ENCODE results near the gene SMG6.

Gene SMG6

DNA sequence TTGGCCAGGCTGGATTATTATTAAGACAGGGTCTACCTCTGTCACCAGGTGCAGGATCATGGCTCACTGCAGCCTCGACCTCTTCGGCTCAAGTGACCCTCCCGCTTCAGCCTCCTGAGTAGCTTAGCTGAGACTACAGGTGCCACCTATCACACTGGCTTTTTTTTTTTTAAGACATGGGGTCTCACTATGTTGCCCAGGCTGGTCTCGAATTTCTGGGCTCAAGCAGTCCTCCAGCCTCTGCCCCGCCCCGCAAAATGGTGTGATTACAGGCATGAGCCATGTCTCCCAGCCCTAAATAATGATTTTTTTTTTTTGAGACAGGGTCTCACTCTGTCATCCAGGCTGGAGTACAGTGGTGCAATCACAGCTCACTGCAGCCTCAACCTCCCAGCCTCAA, 256.0 kb downstream of the SMG6 start:
- DNase-seq (ENCODE audit: low read depth): no peak
- no peak overlapping the region for H3K4me3 ChIP-seq (ENCODE audit: low read depth, low read length)
- TF ChIP-seq MAX (IDR thresholded peaks at IDR 0.05; ENCODE audit: low read depth, low read length) (no peak), MYC (IDR thresholded peaks at IDR 0.05; ENCODE audit: low read depth, low read length) (no peak), POLR2A (IDR thresholded peaks at IDR 0.05; ENCODE audit: extremely low read depth, insufficient read length) (no peak), CTCF (IDR thresholded peaks at IDR 0.05; ENCODE audit: low read depth, low read length) (no peak)

DNA sequence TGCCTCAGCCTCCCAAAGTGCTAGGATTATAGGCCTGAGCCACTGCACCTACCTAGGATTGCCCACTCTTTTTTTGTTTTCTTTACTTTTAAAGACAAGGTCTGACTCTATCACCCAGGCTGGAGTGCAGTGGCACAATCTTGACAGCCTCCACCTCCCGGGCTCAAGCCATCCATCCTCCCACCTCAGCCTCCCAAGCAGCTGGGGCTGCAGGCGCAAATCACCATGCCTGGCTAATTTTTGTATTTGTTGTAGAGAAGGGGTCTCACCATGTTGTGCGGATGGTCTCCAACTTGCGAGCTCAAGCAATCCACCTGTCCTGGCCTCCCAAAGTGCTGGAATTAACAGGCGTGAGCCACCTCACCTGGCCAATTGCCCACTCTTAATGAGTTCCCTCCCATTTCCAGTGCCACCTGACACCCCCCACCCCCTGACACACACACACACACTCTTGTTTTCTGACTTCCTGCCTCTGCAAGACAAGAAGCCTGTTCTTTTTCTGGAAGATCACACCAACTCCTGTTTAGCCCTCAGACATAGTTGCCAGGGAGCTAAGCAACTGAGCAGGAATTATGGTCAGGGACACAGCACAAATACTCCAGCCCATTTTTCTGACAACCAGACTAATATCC, 259.2 kb downstream of the SMG6 start:
- H3K4me3 ChIP-seq (ENCODE audit: low read depth, low read length): no peak overlapping the region
- TF ChIP-seq POLR2A (IDR thresholded peaks at IDR 0.05; ENCODE audit: extremely low read depth, insufficient read length): no peak
- no peak for TF ChIP-seq CTCF (IDR thresholded peaks at IDR 0.05; ENCODE audit: low read depth, low read length)
- no peak for TF ChIP-seq MAX (IDR thresholded peaks at IDR 0.05; ENCODE audit: low read depth, low read length)
- TF ChIP-seq MYC (IDR thresholded peaks at IDR 0.05; ENCODE audit: low read depth, low read length): no peak
- DNase-seq (ENCODE audit: low read depth): no peak

GRCh38 chr17:2043785-2044184, 259.8 kb downstream of the SMG6 start:
- TF ChIP-seq POLR2A (IDR thresholded peaks at IDR 0.05; ENCODE audit: extremely low read depth, insufficient read length) (no peak), MYC (IDR thresholded peaks at IDR 0.05; ENCODE audit: low read depth, low read length) (no peak), CTCF (IDR thresholded peaks at IDR 0.05; ENCODE audit: low read depth, low read length) (no peak), MAX (IDR thresholded peaks at IDR 0.05; ENCODE audit: low read depth, low read length) (no peak)
- no peak for DNase-seq (ENCODE audit: low read depth)
- H3K4me3 ChIP-seq (ENCODE audit: low read depth, low read length): no peak overlapping the region

DNA sequence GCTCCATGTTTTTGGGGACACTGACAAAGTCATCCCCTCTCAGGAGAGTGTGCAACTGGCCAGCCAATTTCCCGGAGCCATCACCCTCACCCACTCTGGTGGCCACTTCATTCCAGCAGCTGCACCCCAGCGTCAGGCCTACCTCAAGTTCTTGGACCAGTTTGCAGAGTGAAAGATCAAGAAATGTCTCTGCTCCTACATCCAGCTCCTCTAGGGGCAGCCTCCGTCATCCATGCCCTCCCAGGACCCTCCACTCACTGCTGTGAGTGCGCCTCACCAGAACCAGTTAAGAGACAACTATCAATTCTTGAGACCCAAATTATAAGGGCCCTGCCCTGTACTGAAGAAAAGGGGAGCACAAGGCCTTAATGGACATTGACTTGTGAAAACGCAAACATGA, 260.7 kb downstream of the SMG6 start:
- H3K4me3 ChIP-seq (ENCODE audit: low read depth, low read length): peak overlapping the region; percentile 70
- TF ChIP-seq MYC (IDR thresholded peaks at IDR 0.05; ENCODE audit: low read depth, low read length): no peak
- no peak for TF ChIP-seq CTCF (IDR thresholded peaks at IDR 0.05; ENCODE audit: low read depth, low read length)
- TF ChIP-seq POLR2A (IDR thresholded peaks at IDR 0.05; ENCODE audit: extremely low read depth, insufficient read length): no peak
- no peak for TF ChIP-seq MAX (IDR thresholded peaks at IDR 0.05; ENCODE audit: low read depth, low read length)
- no peak for DNase-seq (ENCODE audit: low read depth)

- peak overlapping the region; percentile 70 for H3K4me3 ChIP-seq (ENCODE audit: low read depth, low read length)
- no peak for TF ChIP-seq POLR2A (IDR thresholded peaks at IDR 0.05; ENCODE audit: extremely low read depth, insufficient read length)
- no peak for TF ChIP-seq MAX (IDR thresholded peaks at IDR 0.05; ENCODE audit: low read depth, low read length)
- TF ChIP-seq MYC (IDR thresholded peaks at IDR 0.05; ENCODE audit: low read depth, low read length): no peak
- TF ChIP-seq CTCF (IDR thresholded peaks at IDR 0.05; ENCODE audit: low read depth, low read length): no peak
- DNase-seq (ENCODE audit: low read depth): no peak
Measured at GRCh38 chr17:2042390-2042847, 261.2 kb downstream of the SMG6 start.
